NCI-H446 treated with DMSO at 0.1 percent for 48 hours (cell line): ENCODE data around the gene CDKL5.

Source experiments
- DNase-seq: peaks from one replicate; lab custom pipeline; 2025; lab: John Stamatoyannopoulos, UW

The CDKL5 gene

GRCh38 chrX:18457000-18457399, 31.6 kb downstream of the CDKL5 start:
- DNase-seq = no peak

- DNase-seq = no peak
These were observed 36.0 kb downstream of the CDKL5 start for GRCh38 chrX:18461431-18461830.

- DNase-seq = no peak
These were observed 39.1 kb downstream of the CDKL5 start for GRCh38 chrX:18464499-18464898.

- DNase-seq = no peak
These were observed 39.6 kb downstream of the CDKL5 start for GRCh38 chrX:18465051-18465450.

- no peak for DNase-seq
These were observed 43.2 kb downstream of the CDKL5 start for GRCh38 chrX:18468599-18468998.

GRCh38 chrX:18471296-18471695, 45.9 kb downstream of the CDKL5 start:
- no peak for DNase-seq

GRCh38 chrX:18490806-18491555, 65.6 kb downstream of the CDKL5 start:
- no peak for DNase-seq

- DNase-seq = no peak
These were observed 66.4 kb downstream of the CDKL5 start for GRCh38 chrX:18491587-18492340.

GRCh38 chrX:18534949-18535348, 109.5 kb downstream of the CDKL5 start:
- DNase-seq = no peak

GRCh38 chrX:18537068-18537467, 111.7 kb downstream of the CDKL5 start:
- DNase-seq = no peak

GRCh38 chrX:18537524-18537923, 112.1 kb downstream of the CDKL5 start:
- no peak for DNase-seq

- DNase-seq = no peak
These were observed 116.7 kb downstream of the CDKL5 start for GRCh38 chrX:18542131-18542530.

- DNase-seq = no peak
These were observed 117.5 kb downstream of the CDKL5 start for GRCh38 chrX:18542905-18543304.

- DNase-seq = no peak
These were observed 118.3 kb downstream of the CDKL5 start for GRCh38 chrX:18543738-18544137.

- DNase-seq = no peak
These were observed 120.4 kb downstream of the CDKL5 start for GRCh38 chrX:18545771-18546170.

GRCh38 chrX:18548996-18549395, 123.6 kb downstream of the CDKL5 start:
- DNase-seq = no peak

GRCh38 chrX:18549643-18550042, 124.2 kb downstream of the CDKL5 start:
- no peak for DNase-seq

GRCh38 chrX:18557879-18558278, 132.5 kb downstream of the CDKL5 start:
- no peak for DNase-seq

- DNase-seq = no peak
These were observed 133.4 kb downstream of the CDKL5 start for GRCh38 chrX:18558799-18559198.

- no peak for DNase-seq
These were observed 135.6 kb downstream of the CDKL5 start for GRCh38 chrX:18561020-18561419.

GRCh38 chrX:18565727-18566126, 140.3 kb downstream of the CDKL5 start:
- no peak for DNase-seq

- DNase-seq = no peak
These were observed 141.3 kb downstream of the CDKL5 start for GRCh38 chrX:18566748-18567147.

- no peak for DNase-seq
These were observed 148.1 kb downstream of the CDKL5 start for GRCh38 chrX:18573556-18573955.

GRCh38 chrX:18574591-18574990, 149.2 kb downstream of the CDKL5 start:
- no peak for DNase-seq
